ENCODE data around the gene C16orf54. TPM values are rescaled to one million over a fixed set of nuclear protein-coding genes. Genes with fewer than 3 reads are reported as not detected.
"Not testable (repeated sequence)": the region's sequence is repeated elsewhere in the genome, so short reads cannot be mapped to it uniquely, and the experiment has no call there.

The C16orf54 gene
- total RNA-seq, 3 donors from 2014 or later, result 6.8 to 8.8 (median 7.2) TPM

DNA sequence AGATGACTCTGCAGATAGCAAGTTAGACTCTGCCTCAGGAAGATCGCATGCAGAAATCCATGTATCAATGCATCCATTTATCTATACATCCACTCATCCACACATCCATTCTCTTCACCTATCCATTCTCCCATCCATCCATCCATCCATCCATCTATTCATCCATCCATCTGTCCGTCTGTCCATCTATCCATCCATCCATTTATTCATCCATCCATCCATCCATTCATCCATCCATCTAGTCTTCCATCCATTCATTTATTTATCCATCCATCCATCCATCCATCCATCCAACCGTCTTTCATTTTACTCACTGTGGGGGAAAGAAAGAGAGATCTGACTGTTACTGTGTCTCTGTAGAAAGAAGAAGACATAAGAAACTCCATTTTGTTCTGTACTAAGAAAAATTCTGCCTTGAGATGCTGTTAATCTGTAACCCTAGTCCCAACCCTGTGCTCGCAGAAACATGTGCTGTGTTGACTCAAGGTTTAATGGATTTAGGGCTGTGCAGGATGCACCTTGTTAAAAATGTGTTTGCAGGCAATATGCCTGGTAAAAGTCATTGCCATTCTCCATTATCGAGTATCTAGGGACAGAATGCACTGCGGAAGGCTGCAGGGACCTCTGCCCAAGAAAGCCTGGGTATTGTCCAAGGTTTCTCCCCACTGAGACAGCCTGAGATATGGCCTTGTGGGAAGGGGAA lies 5.7 kb downstream of the C16orf54 start:
- H3K27me3 Mint-ChIP-seq (ENCODE audit: low read depth); DNase-seq; ATAC-seq; H3K4me3 Mint-ChIP-seq; H3K9me3 Mint-ChIP-seq: not testable (repeated sequence)
- H3K4me1 Mint-ChIP-seq (ENCODE audit: low read depth), result peaks cover 82% of the 10 kb centered on the region
- H3K36me3 Mint-ChIP-seq (ENCODE audit: insufficient read depth), result peaks cover 20% of the 10 kb centered on the region

DNA sequence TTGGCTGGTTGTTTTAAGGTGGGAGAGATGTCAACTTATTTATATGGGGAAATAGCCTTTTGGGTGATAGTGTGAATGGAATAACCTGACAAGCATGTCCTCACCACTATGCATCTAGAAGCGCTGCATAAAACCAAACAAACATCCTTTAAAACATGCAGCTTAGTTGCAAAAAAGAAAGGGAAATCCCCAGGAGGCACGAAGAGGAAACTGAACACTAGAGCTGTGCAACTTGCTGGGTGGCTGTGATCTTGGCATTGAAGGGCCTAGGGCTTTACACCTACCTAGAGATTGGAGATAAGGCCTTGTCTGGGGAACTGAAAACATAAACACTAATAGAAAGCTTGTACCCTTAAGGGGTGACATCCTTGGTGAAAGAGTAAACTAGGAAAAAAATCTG lies 7.3 kb downstream of the C16orf54 start:
- peaks cover 20% of the 10 kb centered on the region for H3K36me3 Mint-ChIP-seq (ENCODE audit: insufficient read depth)
- ATAC-seq (peak; percentile 88 to 92), DNase-seq (peak; percentile 28)
- peaks cover 77% of the 10 kb centered on the region for H3K4me1 Mint-ChIP-seq (ENCODE audit: low read depth)
- H3K4me3 Mint-ChIP-seq, result peak overlapping the region; percentile 29
- H3K9me3 Mint-ChIP-seq, result no peaks in the 10 kb centered on the region
- no peaks in the 10 kb centered on the region for H3K27me3 Mint-ChIP-seq (ENCODE audit: low read depth)

- Mint-ChIP-seq H3K36me3 (ENCODE audit: insufficient read depth) (peaks cover 13% of the 10 kb centered on the region), H3K4me1 (ENCODE audit: low read depth) (peaks cover 74% of the 10 kb centered on the region), H3K27me3 (ENCODE audit: low read depth) (no peaks in the 10 kb centered on the region), H3K9me3 (no peaks in the 10 kb centered on the region), H3K4me3 (no peak overlapping the region)
- no peak for ATAC-seq
- DNase-seq, result no peak
These were observed 8.1 kb downstream of the C16orf54 start for GRCh38 chr16:29737713-29738112.

GRCh38 chr16:29736764-29737163 lies 9.0 kb downstream of the C16orf54 start:
- DNase-seq (no peak), ATAC-seq (no peak)
- Mint-ChIP-seq H3K36me3 (ENCODE audit: insufficient read depth) (peaks cover 13% of the 10 kb centered on the region), H3K9me3 (peaks cover 4% of the 10 kb centered on the region), H3K4me1 (ENCODE audit: low read depth) (peaks cover 75% of the 10 kb centered on the region), H3K27me3 (ENCODE audit: low read depth) (no peaks in the 10 kb centered on the region), H3K4me3 (no peak overlapping the region)

DNA sequence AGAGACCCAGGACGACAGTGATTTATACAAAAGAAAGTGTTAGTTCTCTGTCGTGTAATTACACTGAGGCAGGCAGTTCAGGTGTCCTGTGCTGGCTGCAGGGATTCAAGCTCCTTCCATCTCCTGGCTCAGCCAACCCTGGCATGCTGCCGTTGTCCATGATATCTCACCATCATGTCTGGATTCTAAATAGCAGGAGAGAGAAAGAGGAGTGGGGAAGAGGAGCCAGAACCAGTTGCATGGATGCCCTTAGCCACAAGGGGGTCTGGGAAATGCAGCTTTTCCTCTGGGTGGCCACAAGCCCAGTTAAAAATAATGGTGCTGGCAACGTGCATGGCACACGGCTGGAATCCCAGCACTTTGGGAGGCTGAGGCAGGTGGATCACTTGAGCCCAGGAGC lies 9.7 kb downstream of the C16orf54 start:
- Mint-ChIP-seq H3K27me3 (ENCODE audit: low read depth) (no peaks in the 10 kb centered on the region), H3K9me3 (peaks cover 4% of the 10 kb centered on the region), H3K4me3 (no peak overlapping the region), H3K36me3 (ENCODE audit: insufficient read depth) (peaks cover 7% of the 10 kb centered on the region), H3K4me1 (ENCODE audit: low read depth) (peaks cover 72% of the 10 kb centered on the region)
- no peak for DNase-seq
- ATAC-seq, result no peak

- Mint-ChIP-seq H3K36me3 (ENCODE audit: insufficient read depth) (peaks cover 3% of the 10 kb centered on the region), H3K4me3 (no peak overlapping the region), H3K27me3 (ENCODE audit: low read depth) (no peaks in the 10 kb centered on the region), H3K9me3 (peaks cover 4% of the 10 kb centered on the region), H3K4me1 (ENCODE audit: low read depth) (peaks cover 62% of the 10 kb centered on the region)
- DNase-seq (no peak), ATAC-seq (no peak)
These were observed 11.0 kb downstream of the C16orf54 start for GRCh38 chr16:29734786-29735185.

DNA sequence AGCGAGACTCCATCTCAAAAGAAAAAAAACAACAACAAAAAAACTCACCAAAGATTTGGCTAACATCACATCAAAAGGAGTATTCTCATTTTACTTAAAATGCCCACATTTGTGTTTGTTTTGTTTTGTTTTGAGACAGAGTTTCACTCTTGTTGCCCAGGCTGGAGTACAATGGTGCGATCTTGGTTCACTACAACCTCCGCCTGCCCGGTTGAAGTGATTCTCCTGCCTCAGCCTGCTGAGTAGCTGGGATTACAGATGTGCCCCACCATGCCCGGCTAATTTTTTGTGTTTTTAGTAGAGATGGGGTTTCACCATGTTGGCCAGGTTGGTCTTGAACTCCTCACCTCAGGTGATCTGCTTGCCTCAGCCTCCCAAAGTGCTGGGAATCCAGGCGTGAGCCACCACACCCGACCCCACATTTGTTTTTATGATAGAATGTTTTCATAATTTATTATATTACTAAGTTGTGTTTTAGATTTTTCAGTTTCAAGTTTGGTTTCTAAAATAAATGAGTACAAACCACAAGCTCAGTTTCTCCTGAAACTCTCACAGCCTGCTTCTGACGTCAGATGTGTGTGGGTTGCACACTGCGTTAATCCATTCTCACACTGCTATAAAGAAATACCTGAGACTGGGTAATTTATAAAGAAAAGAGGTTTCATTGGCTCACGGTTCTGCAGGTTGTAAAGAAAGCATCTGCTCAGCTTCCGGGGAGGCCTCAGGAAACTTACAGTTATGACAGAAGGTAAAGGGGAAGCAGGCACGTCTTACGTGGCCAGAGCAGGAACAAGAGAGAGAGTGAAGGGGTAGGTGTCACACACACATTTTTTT lies 13.8 kb downstream of the C16orf54 start:
- not testable (repeated sequence) for H3K4me3 Mint-ChIP-seq; H3K36me3 Mint-ChIP-seq (ENCODE audit: insufficient read depth); H3K27me3 Mint-ChIP-seq (ENCODE audit: low read depth); H3K9me3 Mint-ChIP-seq
- peak; percentile 50 for DNase-seq
- ATAC-seq, result peak; percentile 88 to 91
- H3K4me1 Mint-ChIP-seq (ENCODE audit: low read depth), result peaks cover 41% of the 10 kb centered on the region

DNA sequence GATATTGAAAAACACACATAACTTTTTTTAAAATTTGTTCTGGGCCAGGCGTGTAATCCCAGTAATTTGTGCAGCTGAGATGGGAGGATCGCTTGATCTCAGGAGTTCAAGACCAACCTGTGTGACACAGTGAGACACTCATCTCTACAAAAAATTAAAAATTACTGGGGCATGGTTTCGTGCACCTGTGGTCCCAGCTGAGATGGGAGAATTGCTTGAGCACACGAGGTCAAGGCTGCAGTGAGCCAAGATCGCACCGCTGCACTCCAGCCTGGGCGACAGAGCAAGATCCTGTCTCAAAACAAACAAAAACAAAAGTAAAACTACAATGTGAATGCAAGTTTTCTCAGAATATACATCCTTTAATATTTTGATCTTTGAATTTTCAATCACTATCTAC lies 15.1 kb downstream of the C16orf54 start:
- H3K4me3 Mint-ChIP-seq, result no peak overlapping the region
- DNase-seq (no peak), ATAC-seq (no peak)
- H3K36me3 Mint-ChIP-seq (ENCODE audit: insufficient read depth), result peaks cover 3% of the 10 kb centered on the region
- peaks cover 4% of the 10 kb centered on the region for H3K9me3 Mint-ChIP-seq
- H3K27me3 Mint-ChIP-seq (ENCODE audit: low read depth), result no peaks in the 10 kb centered on the region
- peaks cover 28% of the 10 kb centered on the region for H3K4me1 Mint-ChIP-seq (ENCODE audit: low read depth)

- Mint-ChIP-seq H3K4me3 (no peak overlapping the region), H3K36me3 (ENCODE audit: insufficient read depth) (peaks cover 3% of the 10 kb centered on the region), H3K27me3 (ENCODE audit: low read depth) (no peaks in the 10 kb centered on the region), H3K9me3 (peaks cover 4% of the 10 kb centered on the region), H3K4me1 (ENCODE audit: low read depth) (peaks cover 29% of the 10 kb centered on the region)
- ATAC-seq (no peak), DNase-seq (no peak)
These were observed 16.7 kb downstream of the C16orf54 start for GRCh38 chr16:29729116-29729521.

- Mint-ChIP-seq H3K36me3 (ENCODE audit: insufficient read depth) (peaks cover 3% of the 10 kb centered on the region), H3K4me1 (ENCODE audit: low read depth) (peaks cover 24% of the 10 kb centered on the region), H3K9me3 (peaks cover 3% of the 10 kb centered on the region)
These were observed 18.3 kb downstream of the C16orf54 start for GRCh38 chr16:29727452-29727851.

GRCh38 chr16:29726845-29727377 lies 18.9 kb downstream of the C16orf54 start:
- H3K4me1 Mint-ChIP-seq (ENCODE audit: low read depth), result peaks cover 20% of the 10 kb centered on the region
- no peaks in the 10 kb centered on the region for H3K36me3 Mint-ChIP-seq (ENCODE audit: insufficient read depth)
- no peak overlapping the region for H3K4me3 Mint-ChIP-seq
- no peaks in the 10 kb centered on the region for H3K9me3 Mint-ChIP-seq
- no peak for DNase-seq
- H3K27me3 Mint-ChIP-seq (ENCODE audit: low read depth), result no peaks in the 10 kb centered on the region
- ATAC-seq, result no peak

More at GRCh38 chr16:29727452-29727851, 18.3 kb downstream of the C16orf54 start:
- no peak for DNase-seq
- ATAC-seq, result no peak
- Mint-ChIP-seq H3K27me3 (ENCODE audit: low read depth) (no peaks in the 10 kb centered on the region), H3K4me3 (no peak overlapping the region)

DNA sequence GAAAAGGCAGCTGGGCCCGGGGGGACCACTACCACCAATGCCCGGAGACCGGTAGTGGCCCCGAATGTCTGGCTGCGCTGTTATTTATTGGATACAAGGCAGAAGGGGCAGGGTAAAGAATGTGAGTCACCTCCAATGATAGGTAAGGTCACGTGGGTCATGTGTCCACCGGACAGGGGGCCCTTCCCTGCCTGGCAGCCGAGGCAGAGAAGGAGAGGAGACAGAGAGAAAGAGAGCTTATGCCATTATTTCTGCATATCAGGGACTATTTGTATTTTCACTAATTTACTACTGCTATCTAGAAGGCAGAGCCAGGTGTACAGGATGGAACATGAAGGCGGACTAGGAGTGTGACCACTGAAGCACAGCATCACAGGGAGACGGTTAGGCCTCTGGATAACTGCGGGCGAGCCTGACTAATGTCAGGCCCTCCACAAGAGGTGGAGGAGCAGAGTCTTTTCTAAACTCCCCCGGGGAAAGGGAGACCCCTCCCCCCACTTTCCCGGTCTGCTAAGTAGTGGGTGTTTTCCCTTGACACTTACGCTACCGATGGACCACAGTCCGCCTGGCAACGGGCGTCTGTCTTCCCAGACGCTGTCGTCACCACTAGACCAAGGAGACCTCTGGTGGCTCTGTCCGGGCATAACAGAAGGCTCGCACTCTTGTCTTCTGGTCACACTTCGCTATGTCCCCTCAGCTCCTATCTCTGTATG lies 24.5 kb downstream of the C16orf54 start:
- ATAC-seq, H3K4me3 Mint-ChIP-seq: not testable (repeated sequence)

GRCh38 chr16:29720703-29721102 lies 25.1 kb downstream of the C16orf54 start:
- Mint-ChIP-seq H3K27me3 (ENCODE audit: low read depth) (no peaks in the 10 kb centered on the region), H3K4me3 (no peak overlapping the region), H3K4me1 (ENCODE audit: low read depth) (peaks cover 16% of the 10 kb centered on the region), H3K36me3 (ENCODE audit: insufficient read depth) (no peaks in the 10 kb centered on the region), H3K9me3 (no peaks in the 10 kb centered on the region)
- no peak for ATAC-seq
- DNase-seq, result no peak

More for the DNA sequence above, 24.5 kb downstream of the C16orf54 start:
- not testable (repeated sequence) for H3K9me3 Mint-ChIP-seq; H3K27me3 Mint-ChIP-seq (ENCODE audit: low read depth); H3K36me3 Mint-ChIP-seq (ENCODE audit: insufficient read depth)
- H3K4me1 Mint-ChIP-seq (ENCODE audit: low read depth), result peaks cover 16% of the 10 kb centered on the region
- DNase-seq, result peak; percentile 30

- no peaks in the 10 kb centered on the region for H3K27me3 Mint-ChIP-seq (ENCODE audit: low read depth)
- H3K9me3 Mint-ChIP-seq, result no peaks in the 10 kb centered on the region
- H3K36me3 Mint-ChIP-seq (ENCODE audit: insufficient read depth), result no peaks in the 10 kb centered on the region
- no peak overlapping the region for H3K4me3 Mint-ChIP-seq
- ATAC-seq, result no peak
- no peak for DNase-seq
- H3K4me1 Mint-ChIP-seq (ENCODE audit: low read depth), result peaks cover 10% of the 10 kb centered on the region
These were observed 26.7 kb downstream of the C16orf54 start for GRCh38 chr16:29719063-29719462.

Data from activated T-cell treated with anti-CD3 and anti-CD28 coated beads, Interleukin-2, amount 50 U/mL, for 4 hours (primary cell).